H1 (cell line): Measurements from ENCODE around the gene ZSCAN5A.

Experiments
- BRCA1 ChIP-seq: IDR thresholded peaks from 2 replicates; pipeline ENCODE4 v1.6.1; 2012; ENCODE audit warnings: low read depth, low read length, improper control_type of control experiment
- CHD1 ChIP-seq: IDR thresholded peaks from 2 replicates; pipeline ENCODE4 v1.6.1; 2012; ENCODE audit warnings: low read depth, low read length, improper control_type of control experiment
- CHD2 ChIP-seq: IDR thresholded peaks from 2 replicates; pipeline ENCODE4 v1.6.1; 2012; ENCODE audit warnings: low read length, improper control_type of control experiment
- EP300 ChIP-seq, 2 experiments: IDR thresholded peaks; 1 replicate in 1 of 2; 2 replicates in 1 of 2; pipeline ENCODE4 v1.6.1; 2011 to 2012; ENCODE audit warnings: low read depth in 2 of 2, low read length in 2 of 2, mild to moderate bottlenecking in 2 of 2, borderline replicate concordance in 1 of 2, inconsistent platforms in 1 of 2, moderate library complexity in 1 of 2
- JUN ChIP-seq: IDR thresholded peaks from 2 replicates; pipeline ENCODE4 v1.6.1; 2011; ENCODE audit warnings: low read depth, mild to moderate bottlenecking, improper control_type of control experiment, low read length
- KDM1A ChIP-seq: fragments of 200-600, 300-600 bp; sonication (generic); IDR thresholded peaks from 2 replicates; pipeline ENCODE4 v1.7.1; 2016; ENCODE audit warnings: mild to moderate bottlenecking, low read length, borderline replicate concordance
- POLR2AphosphoS5 ChIP-seq: IDR thresholded peaks from 2 replicates; pipeline ENCODE4 v1.6.1; 2011; ENCODE audit warnings: low read depth, low read length
- RNF2 ChIP-seq: fragments of 200-900, 300-1000 bp; sonication (generic); IDR thresholded peaks from 2 replicates; pipeline ENCODE4 v1.7.1; 2016; ENCODE audit warnings: borderline replicate concordance, low read depth, mild to moderate bottlenecking, antibody characterized with exemption, low read length; ENCODE audit not compliant: poor library complexity, severe bottlenecking; ENCODE audit errors: missing control alignments
- SIRT6 ChIP-seq: IDR thresholded peaks from one replicate; pipeline ENCODE4 v1.7.1; 2012; ENCODE audit warnings: low read length, inconsistent platforms
- SIX5 ChIP-seq: IDR thresholded peaks from 2 replicates; pipeline ENCODE4 v1.6.1; 2011; ENCODE audit warnings: mild to moderate bottlenecking, low read depth, low read length
- TAF1 ChIP-seq: IDR thresholded peaks from 2 replicates; pipeline ENCODE4 v1.6.1; 2011; ENCODE audit warnings: mild to moderate bottlenecking, low read depth, low read length
- TEAD4 ChIP-seq: IDR thresholded peaks from 2 replicates; pipeline ENCODE4 v1.6.1; 2012; ENCODE audit warnings: low read depth, low read length, inconsistent platforms, mixed read lengths
- YY1 ChIP-seq: IDR thresholded peaks from 2 replicates; pipeline ENCODE4 v1.6.1; 2011; ENCODE audit warnings: low read depth, mild to moderate bottlenecking, low read length
- TF ChIP-seq, protein P1 (sequence below), 3 experiments: IDR thresholded peaks; 1 replicate in 2 of 3; 2 replicates in 1 of 3; pipeline versions ENCODE4 v1.5.1 to v1.6.1; 2011; ENCODE audit warnings: low read length in 3 of 3, mild to moderate bottlenecking in 3 of 3, inconsistent platforms in 2 of 3, low read depth in 1 of 3, moderate library complexity in 1 of 3; ENCODE audit not compliant: insufficient read depth in 1 of 3; ENCODE audit errors: control extremely low read depth in 1 of 3

DNA sequence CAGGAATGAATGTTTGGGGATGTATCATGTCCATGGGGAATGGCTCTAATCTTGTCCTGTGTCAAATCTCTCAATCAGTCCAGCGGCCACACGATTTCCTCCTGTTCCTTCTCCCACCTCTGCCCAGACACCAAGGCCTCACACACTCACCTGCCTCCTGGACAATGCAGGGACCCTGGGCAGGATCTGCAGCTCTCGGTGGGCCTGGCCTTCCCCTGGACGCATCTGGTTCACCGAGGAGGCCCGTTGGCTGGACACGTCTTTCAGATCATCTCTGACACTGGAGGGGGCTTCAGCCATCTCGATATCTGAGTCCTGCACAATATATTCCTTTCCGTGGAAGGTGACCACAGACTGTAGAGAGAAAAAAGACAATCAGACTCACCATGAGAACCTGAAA lies 91.2 kb downstream of the ZSCAN5A start:
- TF ChIP-seq, protein P1, sequence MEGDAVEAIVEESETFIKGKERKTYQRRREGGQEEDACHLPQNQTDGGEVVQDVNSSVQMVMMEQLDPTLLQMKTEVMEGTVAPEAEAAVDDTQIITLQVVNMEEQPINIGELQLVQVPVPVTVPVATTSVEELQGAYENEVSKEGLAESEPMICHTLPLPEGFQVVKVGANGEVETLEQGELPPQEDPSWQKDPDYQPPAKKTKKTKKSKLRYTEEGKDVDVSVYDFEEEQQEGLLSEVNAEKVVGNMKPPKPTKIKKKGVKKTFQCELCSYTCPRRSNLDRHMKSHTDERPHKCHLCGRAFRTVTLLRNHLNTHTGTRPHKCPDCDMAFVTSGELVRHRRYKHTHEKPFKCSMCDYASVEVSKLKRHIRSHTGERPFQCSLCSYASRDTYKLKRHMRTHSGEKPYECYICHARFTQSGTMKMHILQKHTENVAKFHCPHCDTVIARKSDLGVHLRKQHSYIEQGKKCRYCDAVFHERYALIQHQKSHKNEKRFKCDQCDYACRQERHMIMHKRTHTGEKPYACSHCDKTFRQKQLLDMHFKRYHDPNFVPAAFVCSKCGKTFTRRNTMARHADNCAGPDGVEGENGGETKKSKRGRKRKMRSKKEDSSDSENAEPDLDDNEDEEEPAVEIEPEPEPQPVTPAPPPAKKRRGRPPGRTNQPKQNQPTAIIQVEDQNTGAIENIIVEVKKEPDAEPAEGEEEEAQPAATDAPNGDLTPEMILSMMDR (IDR thresholded peaks at IDR 0.05; ENCODE audit: control extremely low read depth in 1 of 3, insufficient read depth in 1 of 3, low read depth in 1 of 3, low read length in 3 of 3) = no peak
- TF ChIP-seq CHD1 = no peak
- TF ChIP-seq KDM1A = no peak
- TF ChIP-seq TAF1 = no peak
- TF ChIP-seq BRCA1 = no peak
- TF ChIP-seq TEAD4 = no peak
- TF ChIP-seq CHD2 = no peak
- no peak for TF ChIP-seq RNF2
- no peak for TF ChIP-seq POLR2AphosphoS5
- TF ChIP-seq EP300 (IDR thresholded peaks at IDR 0.05; ENCODE audit: borderline replicate concordance in 1 of 2, low read depth in 2 of 2, low read length in 2 of 2) = no peak
- TF ChIP-seq JUN = no peak
- TF ChIP-seq YY1 = no peak
- TF ChIP-seq SIRT6 = no peak
- TF ChIP-seq SIX5 = no peak
